ENCODE measurements around the gene STAT5A. TPM values are rescaled to one million over a fixed set of nuclear protein-coding genes. Genes with fewer than 3 reads are reported as not detected.

Gene STAT5A
- total and polyA plus RNA-seq, 2 donors from 2014 or later: 11.5 to 47.9 TPM

- peak overlapping the region in 1 of 3 donors; percentile 71 for H3K4me3 ChIP-seq (ENCODE audit: low read length in 3 of 3)
- H3K4me1 ChIP-seq (ENCODE audit: control insufficient read depth in 2 of 3, insufficient read depth in 2 of 3, low read depth in 1 of 3, low read length in 3 of 3): peaks cover 0 to 24% (median 5%) of the 10 kb centered on the region in 3 donors
- H3K9ac ChIP-seq (ENCODE audit: low read length in 3 of 3): peak overlapping the region in 2 of 3 donors; percentile 13 to 83
- no peaks in the 10 kb centered on the region for H3K36me3 ChIP-seq (ENCODE audit: control insufficient read depth in 2 of 3, insufficient read depth in 3 of 3, low read length in 3 of 3)
- no peaks in the 10 kb centered on the region for H3K9me3 ChIP-seq (ENCODE audit: control insufficient read depth in 2 of 3, insufficient read depth in 1 of 3, low read length in 3 of 3)
- intact Hi-C loops (cut with DNase I): no loop called here
- DNase-seq: peak in 1 of 5 donors; percentile 53
- no peaks in the 10 kb centered on the region for H3K27me3 ChIP-seq (ENCODE audit: control insufficient read depth, insufficient read depth, low read length)
- TF ChIP-seq, protein P1, sequence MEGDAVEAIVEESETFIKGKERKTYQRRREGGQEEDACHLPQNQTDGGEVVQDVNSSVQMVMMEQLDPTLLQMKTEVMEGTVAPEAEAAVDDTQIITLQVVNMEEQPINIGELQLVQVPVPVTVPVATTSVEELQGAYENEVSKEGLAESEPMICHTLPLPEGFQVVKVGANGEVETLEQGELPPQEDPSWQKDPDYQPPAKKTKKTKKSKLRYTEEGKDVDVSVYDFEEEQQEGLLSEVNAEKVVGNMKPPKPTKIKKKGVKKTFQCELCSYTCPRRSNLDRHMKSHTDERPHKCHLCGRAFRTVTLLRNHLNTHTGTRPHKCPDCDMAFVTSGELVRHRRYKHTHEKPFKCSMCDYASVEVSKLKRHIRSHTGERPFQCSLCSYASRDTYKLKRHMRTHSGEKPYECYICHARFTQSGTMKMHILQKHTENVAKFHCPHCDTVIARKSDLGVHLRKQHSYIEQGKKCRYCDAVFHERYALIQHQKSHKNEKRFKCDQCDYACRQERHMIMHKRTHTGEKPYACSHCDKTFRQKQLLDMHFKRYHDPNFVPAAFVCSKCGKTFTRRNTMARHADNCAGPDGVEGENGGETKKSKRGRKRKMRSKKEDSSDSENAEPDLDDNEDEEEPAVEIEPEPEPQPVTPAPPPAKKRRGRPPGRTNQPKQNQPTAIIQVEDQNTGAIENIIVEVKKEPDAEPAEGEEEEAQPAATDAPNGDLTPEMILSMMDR (IDR thresholded peaks at IDR 0.05; ENCODE audit: borderline replicate concordance, extremely low read depth, insufficient read depth): no peak
- no peak for FAIRE-seq
- peak overlapping the region; percentile 89 to 92 for H3K27ac ChIP-seq (ENCODE audit: low read depth in 2 of 2, low read length in 2 of 2)
Measured at GRCh38 chr17:42286411-42287221, 1.7 kb upstream of the STAT5A start.

DNA sequence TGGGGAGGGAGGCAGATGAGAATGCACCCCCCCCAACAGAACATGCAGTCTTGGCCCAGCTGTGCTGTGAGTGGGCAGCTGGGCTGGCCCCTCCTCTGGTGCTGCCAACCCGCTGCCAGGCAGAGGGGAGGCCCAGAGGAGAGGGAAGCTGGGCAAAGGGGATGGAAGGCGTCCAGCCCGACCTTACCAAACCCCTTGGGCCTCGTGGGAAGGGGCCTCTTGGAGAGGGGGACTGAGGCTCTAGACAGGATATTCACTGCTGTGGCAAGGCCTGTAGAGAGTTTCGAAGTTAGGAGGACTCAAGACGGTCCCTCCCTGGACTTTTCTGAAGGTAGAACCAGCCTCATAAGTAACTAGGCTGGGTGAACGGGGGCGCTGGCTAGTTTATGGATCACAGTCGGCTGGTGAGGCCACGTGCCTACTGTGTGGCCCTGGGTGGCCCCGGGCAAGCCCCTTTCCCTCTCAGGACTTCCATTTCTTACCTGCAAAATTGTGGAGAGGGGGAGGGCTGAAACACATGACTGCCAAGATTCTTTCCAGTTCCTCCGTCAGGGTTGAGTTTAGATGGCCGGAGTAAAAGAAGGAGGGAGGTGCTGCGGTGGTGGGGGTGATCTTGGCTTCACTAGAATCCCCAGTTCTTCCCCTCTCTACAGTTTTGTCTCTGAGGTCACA lies 857 bp upstream of the STAT5A start:
- Histone ChIP-seq H3K4me3 (ENCODE audit: low read length in 3 of 3) (peak overlapping the region in 2 of 3 donors; percentile 59 to 71), H3K27ac (ENCODE audit: low read depth in 2 of 2, low read length in 2 of 2) (peak overlapping the region; percentile 89 to 92), H3K36me3 (ENCODE audit: control insufficient read depth in 2 of 3, insufficient read depth in 3 of 3, low read length in 3 of 3) (no peaks in the 10 kb centered on the region), H3K27me3 (ENCODE audit: control insufficient read depth, insufficient read depth, low read length) (no peaks in the 10 kb centered on the region), H3K9me3 (ENCODE audit: control insufficient read depth in 2 of 3, insufficient read depth in 1 of 3, low read length in 3 of 3) (no peaks in the 10 kb centered on the region), H3K4me1 (ENCODE audit: control insufficient read depth in 2 of 3, insufficient read depth in 2 of 3, low read depth in 1 of 3, low read length in 3 of 3) (peaks cover 0 to 24% (median 5%) of the 10 kb centered on the region in 3 donors), H3K9ac (ENCODE audit: low read length in 3 of 3) (peak overlapping the region in 2 of 3 donors; percentile 46 to 83)
- TF ChIP-seq, protein P1 (IDR thresholded peaks at IDR 0.05; ENCODE audit: borderline replicate concordance, extremely low read depth, insufficient read depth): no peak
- intact Hi-C loops (cut with DNase I): no loop called here
- DNase-seq (peak in 2 of 5 donors; percentile 47 to 88), FAIRE-seq (no peak)

- Histone ChIP-seq H3K27me3 (ENCODE audit: control insufficient read depth, insufficient read depth, low read length) (no peaks in the 10 kb centered on the region), H3K9me3 (ENCODE audit: control insufficient read depth in 2 of 3, insufficient read depth in 1 of 3, low read length in 3 of 3) (no peaks in the 10 kb centered on the region), H3K4me3 (ENCODE audit: low read length in 3 of 3) (peak overlapping the region in 1 of 3 donors; percentile 71), H3K4me1 (ENCODE audit: control insufficient read depth in 2 of 3, insufficient read depth in 2 of 3, low read depth in 1 of 3, low read length in 3 of 3) (peaks cover 0 to 24% (median 5%) of the 10 kb centered on the region in 3 donors), H3K27ac (ENCODE audit: low read depth in 2 of 2, low read length in 2 of 2) (peak overlapping the region; percentile 89 to 92), H3K36me3 (ENCODE audit: control insufficient read depth in 2 of 3, insufficient read depth in 3 of 3, low read length in 3 of 3) (no peaks in the 10 kb centered on the region), H3K9ac (ENCODE audit: low read length in 3 of 3) (peak overlapping the region in 2 of 3 donors; percentile 31 to 51)
- intact Hi-C loops (cut with DNase I): no loop called here
- FAIRE-seq (no peak), DNase-seq (peak in 2 of 5 donors; percentile 58 to 86)
- TF ChIP-seq, protein P1 (IDR thresholded peaks at IDR 0.05; ENCODE audit: borderline replicate concordance, extremely low read depth, insufficient read depth): no peak
Measured at GRCh38 chr17:42288803-42289610, 709 bp downstream of the STAT5A start.
